NCI-H510A treated with DMSO at 0.1 percent for 48 hours (cell line): ENCODE data around the gene FAM217B.

Experiments used
- DNase-seq: peaks from one replicate; lab custom pipeline; 2025; lab: John Stamatoyannopoulos, UW

Gene FAM217B

GRCh38 chr20:59976156-59976782 lies 36.1 kb downstream of the FAM217B start:
- no peak for DNase-seq

DNA sequence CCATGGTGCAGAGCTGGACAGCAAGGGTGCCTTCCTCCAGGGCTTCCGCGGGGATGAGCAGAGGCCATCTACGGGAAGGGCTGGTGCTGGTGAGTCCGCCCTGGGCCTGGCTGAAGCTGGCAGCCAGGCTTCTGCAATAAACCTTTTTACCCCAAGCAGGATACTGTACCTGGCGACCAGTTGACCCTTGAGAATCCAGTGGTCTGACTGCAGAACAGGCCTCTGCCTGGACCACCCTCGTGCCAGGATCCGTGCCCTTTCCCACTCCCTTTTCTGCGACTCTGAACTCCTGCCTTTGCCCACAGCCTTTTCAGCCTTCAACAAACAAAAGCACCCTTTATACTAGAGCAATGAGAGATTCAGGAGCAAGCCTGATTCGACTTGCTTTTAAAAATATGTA lies 36.9 kb downstream of the FAM217B start:
- DNase-seq: no peak

DNA sequence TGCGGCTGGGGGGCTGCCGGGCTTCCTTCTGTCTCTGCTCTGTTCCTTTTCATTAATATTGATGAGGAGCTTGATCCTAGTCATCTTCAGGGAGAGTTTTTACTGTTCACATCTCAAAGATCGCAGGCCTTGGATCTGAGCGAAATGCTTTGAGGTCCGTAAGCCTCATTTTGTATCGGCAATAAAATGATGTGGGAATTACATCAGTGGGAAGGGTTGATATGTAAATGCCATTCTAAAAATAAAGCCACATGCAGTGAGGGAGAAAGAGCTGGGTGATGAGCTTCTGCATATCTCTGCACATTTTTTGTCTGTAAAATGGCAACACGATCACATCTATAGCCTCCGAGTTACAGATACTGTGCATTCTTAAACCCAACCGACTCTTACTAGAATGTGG lies 42.9 kb downstream of the FAM217B start:
- DNase-seq: no peak

DNA sequence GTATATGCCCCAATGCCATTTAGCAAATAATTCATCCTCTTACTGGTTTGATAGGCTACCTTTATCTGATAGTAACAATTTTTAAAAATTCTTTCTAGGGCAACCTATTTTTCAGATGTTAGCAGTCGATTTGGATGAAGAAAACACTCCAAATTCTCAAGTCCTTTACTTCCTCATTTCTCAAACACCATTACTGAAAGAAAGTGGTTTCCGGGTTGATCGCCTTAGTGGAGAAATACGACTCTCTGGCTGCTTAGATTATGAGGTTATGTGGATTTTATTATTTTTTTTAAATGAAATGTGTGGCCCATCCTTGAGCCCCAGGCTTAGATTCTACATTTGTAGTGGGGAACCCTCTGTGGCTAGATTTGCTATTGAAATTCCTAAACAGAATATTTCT lies 44.4 kb downstream of the FAM217B start:
- DNase-seq: no peak

- DNase-seq: no peak
Measured at GRCh38 chr20:59985164-59985563, 45.0 kb downstream of the FAM217B start.

DNA sequence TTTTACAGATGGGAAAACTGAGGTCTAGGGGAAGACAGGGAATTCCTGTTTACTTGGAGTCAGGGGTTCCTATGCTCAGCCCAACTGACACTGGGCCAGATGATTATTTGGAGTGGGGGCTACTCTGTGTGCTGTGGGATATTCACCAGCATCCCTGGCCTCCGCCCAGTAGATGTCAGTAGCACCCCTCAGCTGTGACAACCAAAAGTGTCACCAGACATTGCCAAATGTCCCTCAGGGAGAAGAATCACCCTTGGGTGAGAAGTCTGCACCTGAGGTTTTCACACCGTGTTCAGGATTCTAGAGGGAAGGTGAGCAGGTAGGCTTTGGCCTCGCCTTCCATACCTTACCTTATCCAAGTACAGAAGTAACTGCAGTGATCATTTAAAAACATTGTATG lies 45.7 kb downstream of the FAM217B start:
- DNase-seq: no peak

DNA sequence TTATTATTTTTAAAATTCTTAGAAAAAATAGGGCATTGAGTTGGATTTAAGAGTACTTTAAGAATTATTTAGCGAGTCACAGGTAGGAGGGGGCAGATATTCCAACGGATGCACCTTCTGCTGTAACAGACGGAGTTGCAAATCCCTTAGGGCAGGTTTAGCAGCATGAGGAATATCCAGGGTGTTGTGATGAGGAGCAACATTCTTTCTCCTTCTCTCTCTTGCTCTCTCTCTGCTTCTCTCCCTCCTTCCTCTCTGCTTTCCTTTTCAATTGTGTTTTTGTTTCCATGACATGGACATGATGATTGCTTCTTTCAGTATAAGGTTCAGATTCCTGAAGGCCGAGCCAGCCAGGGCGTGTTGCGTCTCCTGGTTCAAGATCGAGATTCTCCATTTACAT lies 46.9 kb downstream of the FAM217B start:
- no peak for DNase-seq

DNA sequence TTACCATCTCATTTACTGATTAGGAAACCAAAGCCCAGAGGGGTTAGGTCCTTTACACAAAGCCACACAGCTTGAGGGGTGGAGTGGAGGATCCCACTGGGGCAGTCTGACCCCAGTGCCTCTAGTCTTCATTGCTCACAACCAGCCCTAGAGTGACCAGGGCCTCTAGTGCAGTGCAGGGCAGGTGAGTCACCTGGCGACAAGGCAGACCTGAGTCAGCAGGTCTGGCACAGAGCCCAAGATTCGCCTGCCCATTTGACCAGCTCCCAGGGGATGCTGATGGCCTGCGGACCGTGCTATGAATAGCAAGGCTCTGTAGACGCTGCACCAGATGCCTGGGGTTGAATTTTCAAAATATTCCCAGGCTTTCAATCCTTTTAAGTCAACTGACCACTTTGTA lies 48.0 kb downstream of the FAM217B start:
- peak; percentile 57 for DNase-seq

GRCh38 chr20:59992526-59993084 lies 52.4 kb downstream of the FAM217B start:
- DNase-seq: no peak

DNA sequence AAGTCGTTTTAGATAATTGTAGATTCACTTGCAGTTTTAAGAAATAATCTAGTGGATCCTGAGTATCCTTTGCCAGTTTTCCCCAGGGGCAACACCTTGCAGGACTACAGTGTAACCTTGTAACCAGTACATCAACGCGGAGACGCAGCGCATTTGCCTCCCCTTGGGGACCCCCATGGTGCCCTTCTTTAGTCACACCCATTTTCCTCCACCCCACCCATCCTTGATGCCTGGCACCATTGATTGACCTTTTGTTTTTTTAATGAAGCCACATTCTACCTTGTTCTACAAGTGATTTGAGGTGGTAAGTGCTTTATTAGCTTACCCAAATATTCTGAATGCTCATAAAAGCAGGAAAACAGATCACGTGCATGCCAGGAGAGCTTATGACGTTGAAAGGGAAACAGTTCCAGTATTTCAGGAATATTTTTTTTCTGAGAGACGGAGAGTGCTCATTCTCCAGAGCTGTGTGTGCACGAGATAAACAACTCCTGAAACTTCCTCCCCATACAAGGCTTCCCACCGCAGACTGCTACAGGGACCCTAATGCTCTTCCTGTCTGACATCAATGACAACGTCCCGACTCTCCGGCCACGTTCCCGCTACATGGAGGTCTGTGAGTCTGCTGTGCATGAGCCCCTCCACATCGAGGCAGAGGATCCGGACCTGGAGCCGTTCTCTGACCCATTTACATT lies 53.7 kb downstream of the FAM217B start:
- DNase-seq: no peak

- DNase-seq: peak; percentile 12
Measured at GRCh38 chr20:59994697-59995122, 54.5 kb downstream of the FAM217B start.

DNA sequence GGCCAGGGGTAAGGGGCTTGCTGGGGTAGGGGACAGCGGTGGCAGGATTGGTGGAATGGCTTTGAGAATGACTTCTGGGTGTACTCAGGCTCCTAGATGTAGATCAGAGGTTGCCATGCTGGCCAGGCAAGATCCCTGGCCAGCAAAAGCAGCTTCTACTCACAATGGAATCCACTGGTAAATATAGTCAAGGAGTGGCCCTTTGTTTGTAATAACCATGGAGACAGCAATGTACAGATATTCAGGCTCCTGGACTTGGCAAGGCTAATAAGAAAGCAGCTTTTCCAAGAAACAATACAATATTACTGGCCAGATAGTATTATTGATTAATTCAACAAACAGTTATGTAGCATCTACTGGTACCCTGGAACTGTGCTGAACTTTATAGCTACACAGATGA lies 55.9 kb downstream of the FAM217B start:
- no peak for DNase-seq

GRCh38 chr20:59997896-59998295 lies 57.7 kb downstream of the FAM217B start:
- DNase-seq: no peak
